DOHH2 (cell line): ENCODE results near the gene CPNE6.

ENCODE experiments used
- H3F3A ChIP-seq: fragments of 200-600 bp; sonication (generic), shearing (Covaris generic); 2 replicates; pipeline ENCODE4 v1.6.0; 2016; ENCODE audit warnings: antibody characterized with exemption, mild to moderate bottlenecking; ENCODE audit not compliant: control insufficient read depth, insufficient read depth
- H3K27ac ChIP-seq: fragments of 200-600 bp; sonication (generic); 2 replicates; pipeline ENCODE4 v1.5.1; 2014; ENCODE audit warnings: low read depth, mild to moderate bottlenecking, low read length, moderate library complexity
- H3K27me3 ChIP-seq: fragments of 200-600 bp; sonication (generic); 2 replicates; pipeline ENCODE4 v1.6.1; 2014; ENCODE audit warnings: mild to moderate bottlenecking, low read length, mixed read lengths; ENCODE audit not compliant: control insufficient read depth
- H3K36me3 ChIP-seq: fragments of 200-600 bp; sonication (generic); 2 replicates; pipeline ENCODE4 v1.6.1; 2014; ENCODE audit warnings: mild to moderate bottlenecking, low read length, moderate library complexity, mixed read lengths; ENCODE audit not compliant: control insufficient read depth
- H3K4me1 ChIP-seq: fragments of 200-600 bp; sonication (generic); 2 replicates; pipeline ENCODE4 v1.6.1; 2014; ENCODE audit warnings: mild to moderate bottlenecking, low read length, mixed read lengths; ENCODE audit not compliant: control insufficient read depth
- H3K4me2 ChIP-seq: fragments of 200-600 bp; sonication (generic); 2 replicates; pipeline ENCODE4 v1.6.0; 2014; ENCODE audit warnings: mild to moderate bottlenecking, low read length, moderate library complexity
- H3K4me3 ChIP-seq: fragments of 200-600 bp; sonication (generic); 2 replicates; pipeline ENCODE4 v1.5.1; 2014; ENCODE audit warnings: mild to moderate bottlenecking, low read length, mixed read lengths
- H3K79me2 ChIP-seq: fragments of 200-600 bp; sonication (generic); 2 replicates; pipeline ENCODE4 v1.6.1; 2014; ENCODE audit warnings: mild to moderate bottlenecking, low read length, mixed read lengths; ENCODE audit not compliant: control insufficient read depth
- H3K9me2 ChIP-seq: fragments of 200-600 bp; sonication (generic); replicated peaks from 2 replicates; pipeline ENCODE4 v1.6.1; 2014; ENCODE audit warnings: mild to moderate bottlenecking, low read length, mixed read lengths; ENCODE audit not compliant: control insufficient read depth
- H3K9me3 ChIP-seq: fragments of 200-600 bp; sonication (generic); 2 replicates; pipeline ENCODE4 v1.6.1; 2014; ENCODE audit warnings: antibody characterized with exemption, low read length, mixed read lengths; ENCODE audit not compliant: control insufficient read depth, insufficient read depth
- H4K20me1 ChIP-seq: fragments of 200-600 bp; sonication (generic); 2 replicates; pipeline ENCODE4 v1.6.0; 2014; ENCODE audit warnings: low read depth, mild to moderate bottlenecking, antibody characterized with exemption, low read length, moderate library complexity; ENCODE audit not compliant: control insufficient read depth, insufficient read depth
- CTCF ChIP-seq: fragments of 200-600 bp; sonication (generic); IDR thresholded peaks from one replicate; pipeline ENCODE4 v1.5.1; 2014; ENCODE audit warnings: antibody characterized with exemption, mild to moderate bottlenecking, low read depth, low read length; ENCODE audit not compliant: poor library complexity, severe bottlenecking
- EZH2phosphoT487 ChIP-seq: fragments of 200-600 bp; sonication (generic); IDR thresholded peaks from 2 replicates; pipeline ENCODE4 v1.6.1; 2017; ENCODE audit warnings: borderline replicate concordance, mild to moderate bottlenecking, antibody characterized with exemption, low read length, moderate library complexity, mixed read lengths

Gene CPNE6

DNA sequence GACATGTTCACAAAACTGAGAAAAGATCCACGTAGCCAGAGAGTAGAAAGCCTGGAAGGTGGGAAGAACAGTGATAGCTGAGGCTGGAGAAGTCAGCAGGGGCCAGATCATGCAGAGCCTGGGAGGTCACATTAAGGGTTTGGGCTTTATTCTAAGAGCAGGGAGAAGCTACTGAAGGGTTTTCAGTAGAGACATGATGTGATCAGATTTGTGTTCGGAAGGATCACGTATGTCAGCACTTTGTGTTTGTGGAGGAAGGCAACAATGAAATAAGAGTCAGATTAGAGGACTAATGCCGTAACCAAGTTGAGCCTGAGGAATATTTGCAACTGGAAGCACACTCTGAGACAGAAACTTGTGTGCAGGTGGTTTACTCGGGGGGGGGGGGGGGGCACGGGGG lies 18.5 kb downstream of the CPNE6 start:
- Histone ChIP-seq H3K4me1 (peaks cover 22% of the 10 kb centered on the region), H3K4me3 (no peak overlapping the region), H3K4me2 (no peak overlapping the region), H3K9me2 (no peaks in the 10 kb centered on the region), H3K27me3 (no peaks in the 10 kb centered on the region), H3K9me3 (no peaks in the 10 kb centered on the region), H4K20me1 (no peaks in the 10 kb centered on the region), H3F3A (peaks cover 9% of the 10 kb centered on the region), H3K36me3 (peaks cover 11% of the 10 kb centered on the region), H3K79me2 (peaks cover 7% of the 10 kb centered on the region), H3K27ac (no peak overlapping the region)
- no peak for TF ChIP-seq CTCF
- TF ChIP-seq EZH2phosphoT487, result no peak

DNA sequence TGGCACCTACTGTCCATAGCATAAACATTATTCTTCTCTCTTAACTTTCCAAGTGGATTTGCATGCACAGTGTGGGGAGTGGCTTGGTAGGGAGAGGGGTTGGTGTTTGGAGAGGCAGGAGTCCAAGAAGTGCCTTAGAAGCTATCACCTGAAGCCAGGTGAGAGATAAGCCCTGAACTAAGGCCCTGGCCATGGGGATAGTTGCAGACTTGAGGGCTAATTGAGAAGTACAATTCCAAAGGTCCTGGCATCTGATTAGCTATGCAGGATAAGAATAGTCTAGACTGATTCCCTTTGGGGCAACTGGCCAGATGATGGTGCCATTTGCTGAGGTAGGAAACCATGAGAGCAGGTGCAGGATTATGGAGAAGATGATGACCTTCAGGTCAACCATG lies 20.7 kb downstream of the CPNE6 start:
- H3F3A ChIP-seq, result peaks cover 14% of the 10 kb centered on the region
- H3K4me3 ChIP-seq, result no peak overlapping the region
- no peak overlapping the region for H3K27ac ChIP-seq
- peaks cover 19% of the 10 kb centered on the region for H3K36me3 ChIP-seq
- no peak for TF ChIP-seq EZH2phosphoT487
- H3K9me3 ChIP-seq, result no peaks in the 10 kb centered on the region
- H3K4me1 ChIP-seq, result peaks cover 33% of the 10 kb centered on the region
- H3K4me2 ChIP-seq, result no peak overlapping the region
- no peaks in the 10 kb centered on the region for H4K20me1 ChIP-seq
- H3K9me2 ChIP-seq, result no peaks in the 10 kb centered on the region
- H3K79me2 ChIP-seq, result peaks cover 17% of the 10 kb centered on the region
- H3K27me3 ChIP-seq, result no peaks in the 10 kb centered on the region

GRCh38 chr14:24092505-24093206 lies 21.3 kb downstream of the CPNE6 start:
- Histone ChIP-seq H3K79me2 (peaks cover 17% of the 10 kb centered on the region), H3K27ac (no peak overlapping the region), H3K4me1 (peaks cover 33% of the 10 kb centered on the region), H3F3A (peaks cover 14% of the 10 kb centered on the region), H3K4me3 (no peak overlapping the region), H3K9me2 (no peaks in the 10 kb centered on the region), H4K20me1 (no peaks in the 10 kb centered on the region), H3K9me3 (no peaks in the 10 kb centered on the region), H3K27me3 (no peaks in the 10 kb centered on the region), H3K4me2 (no peak overlapping the region), H3K36me3 (peaks cover 19% of the 10 kb centered on the region)
- TF ChIP-seq CTCF (no peak), EZH2phosphoT487 (no peak)

GRCh38 chr14:24093207-24093900 lies 22.0 kb downstream of the CPNE6 start:
- Histone ChIP-seq H3K4me2 (peak overlapping the region; percentile 86), H3K79me2 (peaks cover 17% of the 10 kb centered on the region), H3K4me1 (peaks cover 33% of the 10 kb centered on the region), H3K27ac (peak overlapping the region; percentile 93), H3K9me3 (no peaks in the 10 kb centered on the region), H3K4me3 (peak overlapping the region; percentile 87), H3F3A (peaks cover 14% of the 10 kb centered on the region), H3K9me2 (no peaks in the 10 kb centered on the region), H4K20me1 (no peaks in the 10 kb centered on the region), H3K27me3 (no peaks in the 10 kb centered on the region), H3K36me3 (peaks cover 24% of the 10 kb centered on the region)
- TF ChIP-seq EZH2phosphoT487 (no peak), CTCF (no peak)
